CD14-positive monocyte (primary cell): ENCODE results near the gene THSD4. TPM values are rescaled to one million over a fixed set of nuclear protein-coding genes. Genes with fewer than 3 reads are reported as not detected.

Experiments
- DNase-seq, 3 donors: peaks; one replicate each; pipeline ENCODE4 v3.0.0-alpha.2; 2011 to 2022
- H2AFZ ChIP-seq: 2 replicates; pipeline ENCODE4 v1.6.0; 2012; ENCODE audit warnings: mild to moderate bottlenecking, low read depth, low read length, inconsistent platforms; ENCODE audit not compliant: insufficient read depth, poor library complexity, severe bottlenecking
- H3K27ac ChIP-seq, 2 donors: 1 replicate in 1 of 2; 2 replicates in 1 of 2; pipeline ENCODE4 v1.5.1; 2012 to 2013; ENCODE audit warnings: low read length in 2 of 2, control low read depth in 1 of 2, inconsistent platforms in 1 of 2, low read depth in 1 of 2, mild to moderate bottlenecking in 1 of 2
- H3K27me3 ChIP-seq, 2 donors: one replicate each; pipeline versions ENCODE4 v1.6.0 to v1.6.1; 2011 to 2013; ENCODE audit warnings: low read length in 2 of 2; ENCODE audit not compliant: control insufficient read depth in 2 of 2, insufficient read depth in 2 of 2
- H3K36me3 ChIP-seq, 2 donors: replicated peaks in 1 of 2; 1 replicate in 1 of 2; 2 replicates in 1 of 2; pipeline versions ENCODE4 v1.5.1 to v1.6.1; 2012 to 2013; ENCODE audit warnings: low read length in 2 of 2, control low read depth in 1 of 2, inconsistent platforms in 1 of 2, mild to moderate bottlenecking in 1 of 2; ENCODE audit not compliant: insufficient read depth in 2 of 2, control insufficient read depth in 1 of 2
- H3K4me1 ChIP-seq, 2 donors: 1 replicate in 1 of 2; 2 replicates in 1 of 2; pipeline versions ENCODE4 v1.5.1 to v1.6.1; 2012 to 2013; ENCODE audit warnings: low read length in 2 of 2, control low read depth in 1 of 2, inconsistent platforms in 1 of 2, mild to moderate bottlenecking in 1 of 2, moderate library complexity in 1 of 2; ENCODE audit not compliant: insufficient read depth in 2 of 2, control insufficient read depth in 1 of 2
- H3K4me2 ChIP-seq: replicated peaks from 2 replicates; pipeline ENCODE3; 2012; ENCODE audit warnings: low read length, moderate library complexity, mild to moderate bottlenecking; ENCODE audit not compliant: poor library complexity, severe bottlenecking; ENCODE audit errors: extremely low read depth
- H3K4me3 ChIP-seq, 3 experiments: fragments of 200-600 bp in 1 of 3; sonication (generic) in 1 of 3; replicated peaks in 1 of 3; 1 replicate in 2 of 3; 2 replicates in 1 of 3; pipeline ENCODE4 v1.5.1; 2011 to 2013; ENCODE audit warnings: low read length in 3 of 3, mild to moderate bottlenecking in 3 of 3, control low read depth in 2 of 3, low read depth in 2 of 3, inconsistent platforms in 1 of 3, moderate library complexity in 1 of 3
- H3K79me2 ChIP-seq: 2 replicates; pipeline ENCODE4 v1.6.0; 2012; ENCODE audit warnings: mild to moderate bottlenecking, control low read depth, inconsistent platforms, low read length, moderate library complexity; ENCODE audit not compliant: insufficient read depth
- H3K9ac ChIP-seq: 2 replicates; pipeline ENCODE4 v1.6.0; 2017; ENCODE audit warnings: low read length, mild to moderate bottlenecking; ENCODE audit not compliant: insufficient read depth, poor library complexity, severe bottlenecking
- H3K9me3 ChIP-seq, 2 donors: replicated peaks in 1 of 2; 1 replicate in 1 of 2; 2 replicates in 1 of 2; pipeline versions ENCODE4 v1.5.1 to v1.6.1; 2012 to 2013; ENCODE audit warnings: low read length in 2 of 2, control low read depth in 1 of 2; ENCODE audit not compliant: control insufficient read depth in 1 of 2, insufficient read depth in 1 of 2
- H4K20me1 ChIP-seq: 2 replicates; pipeline ENCODE4 v1.6.0; 2012; ENCODE audit warnings: mild to moderate bottlenecking, low read length, control low read depth, moderate library complexity; ENCODE audit not compliant: insufficient read depth
- H3K27ac Mint-ChIP-seq, 7 donors: one replicate each; pipeline ENCODE4 v1.8.0; 2020; ENCODE audit warnings: mild to moderate bottlenecking in 7 of 7, mixed read lengths in 7 of 7, moderate library complexity in 6 of 7, inconsistent platforms in 2 of 7
- H3K27me3 Mint-ChIP-seq, 3 donors: one replicate each; pipeline ENCODE4 v1.8.0; 2021 to 2022; ENCODE audit warnings: low read depth in 3 of 3, mild to moderate bottlenecking in 3 of 3, mixed read lengths in 3 of 3, moderate library complexity in 3 of 3, inconsistent platforms in 1 of 3
- H3K36me3 Mint-ChIP-seq, 2 donors: one replicate each; pipeline ENCODE4 v1.8.0; 2020; ENCODE audit warnings: mixed read lengths in 2 of 2, inconsistent platforms in 1 of 2, mild to moderate bottlenecking in 1 of 2
- H3K4me1 Mint-ChIP-seq: one replicate; pipeline ENCODE4 v1.8.0; 2020; ENCODE audit warnings: mild to moderate bottlenecking, mixed read lengths
- H3K4me3 Mint-ChIP-seq, 2 donors: one replicate each; pipeline ENCODE4 v1.8.0; 2020; ENCODE audit warnings: mild to moderate bottlenecking in 2 of 2, mixed read lengths in 2 of 2, moderate library complexity in 1 of 2
- H3K9me3 Mint-ChIP-seq, 7 donors: one replicate each; pipeline ENCODE4 v1.8.0; 2020 to 2022; ENCODE audit warnings: mixed read lengths in 7 of 7, mild to moderate bottlenecking in 6 of 7, moderate library complexity in 6 of 7, inconsistent platforms in 2 of 7
- CTCF ChIP-seq: fragments of 200-600 bp; IDR thresholded peaks from one replicate; pipeline ENCODE4 v1.8.0; 2022; ENCODE audit warnings: antibody characterized with exemption, mild to moderate bottlenecking
- WGBS: methylation state at CpG from one replicate; pipeline ENCODE4 v1.1.5; 2013; ENCODE audit warnings: missing lambda C conversion rate; ENCODE audit not compliant: insufficient coverage; 5-methylcytosine and 5-hydroxymethylcytosine counted together
- intact Hi-C, 2 donors: fragments of 100-400 bp; cut with micrococcal nuclease; formaldehyde crosslinking; loops; one replicate each; pipeline versions ENCODE4 v1.15.0 to v1.15.1; 2023
- polyA plus RNA-seq, 3 donors: library from polyadenylated mRNA; depleted of rRNA in 1 of 3; unstranded in 2 of 3; stranded (reverse) in 1 of 3; fragments of 300-500 nt in 2 of 3; fragments of >200 nt in 1 of 3; fragmentation: Illumina TruSeq in 2 of 3; gene quantifications; 1 replicate in 2 of 3; 2 replicates in 1 of 3; pipeline ENCODE4 v1.2.3, GENCODE V29; 2012 to 2021

Gene THSD4
- polyA plus RNA-seq, 3 donors = not detected

DNA sequence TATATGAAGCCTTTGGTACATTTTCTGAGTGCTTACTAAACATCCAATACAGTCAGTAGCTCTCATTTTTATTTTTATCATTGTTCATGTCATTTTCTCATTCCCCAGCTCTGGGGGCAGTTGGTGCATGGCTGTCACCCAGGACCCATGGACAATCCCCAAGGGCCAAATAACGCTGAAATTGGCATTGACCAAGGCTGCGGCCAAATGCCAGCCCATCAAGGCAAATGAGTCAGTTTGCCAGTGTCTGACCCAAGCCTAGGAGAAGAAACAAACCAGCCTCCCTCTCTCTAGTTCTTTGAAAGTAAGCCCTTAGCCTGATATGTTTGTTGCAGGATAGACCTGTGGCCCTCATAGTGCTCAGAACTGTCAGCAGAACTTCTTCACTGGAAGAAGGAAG, 219.2 kb downstream of the THSD4 start:
- Histone ChIP-seq H2AFZ (no peak overlapping the region), H3K4me2 (no peak overlapping the region), H3K79me2 (no peaks in the 10 kb centered on the region), H3K4me1 (no peaks in the 10 kb centered on the region), H3K27me3 (no peaks in the 10 kb centered on the region), H3K9me3 (no peaks in the 10 kb centered on the region), H3K27ac (no peak overlapping the region), H3K4me3 (no peak overlapping the region), H3K36me3 (no peaks in the 10 kb centered on the region), H3K9ac (no peak overlapping the region), H4K20me1 (no peaks in the 10 kb centered on the region)
- TF ChIP-seq CTCF = no peak
- WGBS = no CpG with 5 or more reads among the region's 2 CpGs
- Mint-ChIP-seq H3K36me3 (no peaks in the 10 kb centered on the region), H3K27me3 (peaks cover 6 to 9% (median 6%) of the 10 kb centered on the region in 3 donors), H3K4me3 (no peak overlapping the region), H3K4me1 (no peaks in the 10 kb centered on the region), H3K9me3 (no peaks in the 10 kb centered on the region), H3K27ac (no peak overlapping the region)
- intact Hi-C loops = no loop called here
- DNase-seq = no peak

- Histone ChIP-seq H2AFZ (no peak overlapping the region), H3K27me3 (no peaks in the 10 kb centered on the region), H3K4me3 (no peak overlapping the region), H4K20me1 (no peaks in the 10 kb centered on the region), H3K36me3 (no peaks in the 10 kb centered on the region), H3K79me2 (no peaks in the 10 kb centered on the region), H3K4me2 (no peak overlapping the region), H3K9me3 (no peaks in the 10 kb centered on the region), H3K4me1 (no peaks in the 10 kb centered on the region), H3K27ac (no peak overlapping the region), H3K9ac (no peak overlapping the region)
- Mint-ChIP-seq H3K27ac (no peak overlapping the region), H3K9me3 (no peaks in the 10 kb centered on the region), H3K36me3 (no peaks in the 10 kb centered on the region), H3K27me3 (peaks cover 5 to 9% (median 6%) of the 10 kb centered on the region in 3 donors), H3K4me3 (no peak overlapping the region), H3K4me1 (no peaks in the 10 kb centered on the region)
- WGBS = 86% methylated on average over 2 of the region's 3 CpGs
- intact Hi-C loops = no loop called here
- DNase-seq = no peak
- TF ChIP-seq CTCF = no peak
Observed at GRCh38 chr15:71334873-71335272, 219.6 kb downstream of the THSD4 start.
